ENCODE data around the gene DCAF11.

Gene DCAF11

DNA sequence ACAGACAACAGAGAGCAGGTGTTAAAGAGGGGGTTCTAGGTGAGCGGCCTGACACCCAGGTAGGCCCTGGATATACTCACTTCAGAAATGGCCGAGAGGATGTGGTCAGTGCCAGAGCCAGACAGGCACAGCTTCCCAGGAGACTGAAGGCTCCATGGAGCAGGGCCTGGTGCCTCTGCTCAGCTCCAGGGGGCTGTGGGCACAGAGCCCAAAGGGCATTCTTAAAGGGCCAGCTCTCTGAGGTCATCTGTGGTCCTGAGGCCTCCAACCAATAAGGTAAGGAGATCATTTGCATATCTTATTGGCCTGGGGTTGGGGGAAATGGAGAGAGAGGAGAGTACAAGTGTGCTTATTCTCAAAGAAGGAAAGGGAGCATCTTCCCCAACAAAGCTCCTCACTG, 30.1 kb upstream of the DCAF11 start:
- no peak for DNase-seq (ENCODE audit: low read depth)
- no peak overlapping the region for H3K4me3 ChIP-seq (ENCODE audit: control insufficient read depth, low read depth, low read length)
- TF ChIP-seq, protein P1, sequence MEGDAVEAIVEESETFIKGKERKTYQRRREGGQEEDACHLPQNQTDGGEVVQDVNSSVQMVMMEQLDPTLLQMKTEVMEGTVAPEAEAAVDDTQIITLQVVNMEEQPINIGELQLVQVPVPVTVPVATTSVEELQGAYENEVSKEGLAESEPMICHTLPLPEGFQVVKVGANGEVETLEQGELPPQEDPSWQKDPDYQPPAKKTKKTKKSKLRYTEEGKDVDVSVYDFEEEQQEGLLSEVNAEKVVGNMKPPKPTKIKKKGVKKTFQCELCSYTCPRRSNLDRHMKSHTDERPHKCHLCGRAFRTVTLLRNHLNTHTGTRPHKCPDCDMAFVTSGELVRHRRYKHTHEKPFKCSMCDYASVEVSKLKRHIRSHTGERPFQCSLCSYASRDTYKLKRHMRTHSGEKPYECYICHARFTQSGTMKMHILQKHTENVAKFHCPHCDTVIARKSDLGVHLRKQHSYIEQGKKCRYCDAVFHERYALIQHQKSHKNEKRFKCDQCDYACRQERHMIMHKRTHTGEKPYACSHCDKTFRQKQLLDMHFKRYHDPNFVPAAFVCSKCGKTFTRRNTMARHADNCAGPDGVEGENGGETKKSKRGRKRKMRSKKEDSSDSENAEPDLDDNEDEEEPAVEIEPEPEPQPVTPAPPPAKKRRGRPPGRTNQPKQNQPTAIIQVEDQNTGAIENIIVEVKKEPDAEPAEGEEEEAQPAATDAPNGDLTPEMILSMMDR (conservative IDR thresholded peaks at IDR 0.05; ENCODE audit: control insufficient read depth, insufficient read depth, low read depth, low read length), result no peak

DNA sequence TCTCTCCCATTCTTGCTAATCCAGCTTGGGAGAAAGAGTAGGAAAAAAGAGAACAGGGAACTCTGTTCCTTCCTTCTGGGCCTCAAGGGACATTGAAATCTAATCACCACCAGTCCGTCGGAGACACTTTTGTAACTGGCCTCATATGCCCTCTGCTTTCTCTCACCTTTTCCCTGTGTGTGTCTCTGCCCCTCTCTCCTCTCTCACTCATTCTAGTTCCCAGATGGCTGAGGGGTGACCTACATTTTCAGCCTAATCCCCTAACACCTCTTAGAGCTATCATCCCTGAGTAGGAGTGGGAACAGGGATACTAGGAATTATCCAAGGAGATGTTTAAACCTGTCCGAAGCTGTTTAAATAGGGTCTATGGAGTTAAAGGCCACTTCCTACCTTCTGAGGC, 29.4 kb upstream of the DCAF11 start:
- TF ChIP-seq, protein P1 (conservative IDR thresholded peaks at IDR 0.05; ENCODE audit: control insufficient read depth, insufficient read depth, low read depth, low read length), result no peak
- no peak for DNase-seq (ENCODE audit: low read depth)
- H3K4me3 ChIP-seq (ENCODE audit: control insufficient read depth, low read depth, low read length), result no peak overlapping the region

DNA sequence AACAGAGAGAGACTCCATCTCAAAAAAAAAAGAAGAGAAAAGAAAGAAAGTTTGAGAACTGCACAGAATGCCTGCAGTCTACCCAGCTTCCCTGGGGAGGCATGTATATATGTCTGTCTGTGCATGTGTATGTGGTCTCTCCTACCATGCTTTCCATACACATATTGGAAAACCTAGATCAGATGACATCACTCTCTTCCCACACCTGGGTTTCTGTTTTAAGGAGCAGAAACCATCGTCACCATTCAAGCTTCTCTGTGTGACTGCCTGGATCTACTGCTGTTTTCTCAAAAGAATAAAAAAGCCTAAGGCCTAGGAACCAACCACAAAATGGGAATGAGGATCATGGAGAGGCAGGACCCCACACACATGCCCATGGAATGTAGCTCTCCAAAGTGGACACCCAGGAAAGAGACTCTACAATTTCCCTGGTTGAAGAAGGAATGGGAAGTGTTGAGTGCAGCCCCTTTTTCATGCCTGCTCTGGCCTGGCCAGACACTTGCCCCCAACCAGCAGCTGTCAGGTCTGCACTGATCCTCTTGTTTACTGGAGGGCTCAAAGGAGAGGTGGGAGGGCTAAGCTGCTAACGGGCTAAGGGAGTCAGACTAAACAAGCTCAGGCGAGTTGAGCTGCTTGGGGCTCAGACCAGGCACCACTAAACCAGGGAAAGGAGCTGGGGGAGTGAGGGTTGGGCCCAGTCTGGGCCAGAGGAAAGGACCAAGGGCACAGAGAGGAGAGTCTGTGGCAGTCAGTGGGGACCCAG, 28.2 kb upstream of the DCAF11 start:
- no peak overlapping the region for H3K4me3 ChIP-seq (ENCODE audit: control insufficient read depth, low read depth, low read length)
- DNase-seq (ENCODE audit: low read depth), result no peak
- TF ChIP-seq, protein P1 (conservative IDR thresholded peaks at IDR 0.05; ENCODE audit: control insufficient read depth, insufficient read depth, low read depth, low read length), result no peak

GRCh38 chr14:24087004-24087403, 27.6 kb upstream of the DCAF11 start:
- DNase-seq (ENCODE audit: low read depth), result no peak
- TF ChIP-seq, protein P1 (conservative IDR thresholded peaks at IDR 0.05; ENCODE audit: control insufficient read depth, insufficient read depth, low read depth, low read length), result no peak
- no peak overlapping the region for H3K4me3 ChIP-seq (ENCODE audit: control insufficient read depth, low read depth, low read length)

- no peak overlapping the region for H3K4me3 ChIP-seq (ENCODE audit: control insufficient read depth, low read depth, low read length)
- DNase-seq (ENCODE audit: low read depth), result no peak
- TF ChIP-seq, protein P1 (conservative IDR thresholded peaks at IDR 0.05; ENCODE audit: control insufficient read depth, insufficient read depth, low read depth, low read length), result no peak
Measured at GRCh38 chr14:24088095-24088494, 26.5 kb upstream of the DCAF11 start.

DNA sequence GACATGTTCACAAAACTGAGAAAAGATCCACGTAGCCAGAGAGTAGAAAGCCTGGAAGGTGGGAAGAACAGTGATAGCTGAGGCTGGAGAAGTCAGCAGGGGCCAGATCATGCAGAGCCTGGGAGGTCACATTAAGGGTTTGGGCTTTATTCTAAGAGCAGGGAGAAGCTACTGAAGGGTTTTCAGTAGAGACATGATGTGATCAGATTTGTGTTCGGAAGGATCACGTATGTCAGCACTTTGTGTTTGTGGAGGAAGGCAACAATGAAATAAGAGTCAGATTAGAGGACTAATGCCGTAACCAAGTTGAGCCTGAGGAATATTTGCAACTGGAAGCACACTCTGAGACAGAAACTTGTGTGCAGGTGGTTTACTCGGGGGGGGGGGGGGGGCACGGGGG, 24.7 kb upstream of the DCAF11 start:
- TF ChIP-seq, protein P1 (conservative IDR thresholded peaks at IDR 0.05; ENCODE audit: control insufficient read depth, insufficient read depth, low read depth, low read length), result no peak
- DNase-seq (ENCODE audit: low read depth), result no peak
- H3K4me3 ChIP-seq (ENCODE audit: control insufficient read depth, low read depth, low read length), result no peak overlapping the region

Measured in fibroblast of mammary gland (primary cell).